ENCODE data around the gene CLCN7.

- TF ChIP-seq POLR2A (IDR thresholded peaks at IDR 0.05; ENCODE audit: low read length): no peak
- no peak for TF ChIP-seq GATA1 (IDR thresholded peaks at IDR 0.05; ENCODE audit: low read depth, low read length)
These were observed 49.5 kb upstream of the CLCN7 start for GRCh38 chr16:1524366-1524765.
